HG03103 (cell line): ENCODE data around the gene PARL.

Source experiments
- ATAC-seq: cut with Tn5 transposase; IDR thresholded peaks from one replicate; pipeline ENCODE4 v1.9.1; 2021; ENCODE audit warnings: low read depth; ENCODE audit not compliant: unreplicated experiment

PARL gene, protein sequence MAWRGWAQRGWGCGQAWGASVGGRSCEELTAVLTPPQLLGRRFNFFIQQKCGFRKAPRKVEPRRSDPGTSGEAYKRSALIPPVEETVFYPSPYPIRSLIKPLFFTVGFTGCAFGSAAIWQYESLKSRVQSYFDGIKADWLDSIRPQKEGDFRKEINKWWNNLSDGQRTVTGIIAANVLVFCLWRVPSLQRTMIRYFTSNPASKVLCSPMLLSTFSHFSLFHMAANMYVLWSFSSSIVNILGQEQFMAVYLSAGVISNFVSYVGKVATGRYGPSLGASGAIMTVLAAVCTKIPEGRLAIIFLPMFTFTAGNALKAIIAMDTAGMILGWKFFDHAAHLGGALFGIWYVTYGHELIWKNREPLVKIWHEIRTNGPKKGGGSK

DNA sequence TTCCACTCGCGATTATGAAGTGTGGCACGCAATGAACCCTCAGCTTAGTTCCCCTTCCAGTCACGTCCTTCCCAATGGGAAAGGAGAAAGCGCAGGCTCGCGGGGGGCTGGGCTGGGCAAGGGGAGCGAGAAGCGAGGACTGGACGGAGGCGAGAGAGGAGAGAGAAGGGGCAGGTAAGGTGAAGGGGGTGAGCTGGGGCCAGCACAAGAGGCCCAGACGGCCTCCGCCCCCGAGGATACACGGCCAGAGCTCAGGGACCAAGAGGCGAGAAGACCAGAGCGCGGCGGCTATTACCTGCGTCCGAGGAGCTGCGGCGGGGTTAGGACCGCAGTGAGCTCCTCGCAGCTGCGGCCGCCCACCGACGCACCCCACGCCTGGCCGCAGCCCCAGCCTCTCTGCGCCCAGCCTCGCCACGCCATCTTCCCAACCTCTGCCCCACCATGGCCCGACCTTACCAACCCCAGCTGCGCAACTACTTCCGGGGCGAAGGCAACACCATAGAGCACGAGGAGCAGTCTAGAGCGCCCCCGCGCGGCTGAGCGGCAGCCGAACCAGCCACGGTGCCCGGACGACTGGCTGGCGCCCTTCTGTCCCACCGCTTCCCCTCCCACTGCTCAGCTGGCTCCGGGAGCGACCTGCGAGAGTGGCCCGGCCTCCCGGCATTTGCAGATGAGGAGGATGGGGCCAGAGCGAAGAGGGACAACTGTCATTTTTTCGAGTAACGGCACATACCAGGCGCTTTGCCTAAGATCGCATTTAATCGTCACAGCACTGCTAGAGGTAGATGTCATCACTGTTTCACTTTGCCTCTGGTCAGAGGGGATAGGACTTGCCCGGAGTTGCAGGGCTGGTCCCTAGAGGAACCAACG lies at the start of gene PARL:
PARL (minus strand) TSS at position 454 of the 870 bp plus-strand sequence; CDS start at position 420, 34 bp downstream.
- ATAC-seq: peak; percentile 96

DNA sequence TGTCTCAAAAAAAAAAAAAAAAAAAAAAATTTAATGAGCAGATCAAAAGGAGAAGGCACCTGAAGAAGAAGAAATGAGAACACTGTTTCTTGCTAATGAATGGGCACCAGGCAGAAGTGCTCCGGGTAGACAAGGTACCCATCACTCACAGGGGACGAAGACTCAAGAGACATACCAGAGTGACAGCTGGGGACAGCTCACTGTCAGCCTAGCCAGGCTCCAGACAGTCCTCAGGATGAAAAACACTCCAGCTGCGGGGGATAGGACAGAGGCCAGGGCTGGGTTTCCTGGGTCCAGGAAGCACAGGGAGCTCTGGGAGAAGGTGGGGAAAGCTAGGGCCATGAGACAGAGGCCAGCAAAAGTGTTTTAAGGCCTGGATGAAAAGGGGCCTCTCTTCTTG lies 48.5 kb upstream of the PARL start:
- no peak for ATAC-seq

DNA sequence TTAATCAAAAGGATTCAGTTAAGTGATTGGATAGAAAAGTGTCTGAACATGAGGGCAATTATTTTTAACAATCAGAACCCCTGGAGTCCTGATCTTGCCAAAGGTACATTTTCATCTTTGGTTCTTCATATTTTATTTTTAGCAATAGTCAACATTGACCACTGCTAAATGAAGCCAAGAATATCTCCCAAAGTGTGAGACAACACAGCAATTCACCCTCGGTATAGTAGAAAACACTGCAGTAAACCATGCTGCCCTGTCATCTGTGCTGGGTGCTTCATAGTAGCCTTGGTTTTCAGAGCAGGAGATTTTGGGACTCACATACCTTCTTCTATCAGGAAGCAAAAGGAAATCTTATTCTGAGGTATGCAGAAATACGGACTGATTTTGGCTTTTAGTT lies 47.2 kb upstream of the PARL start:
- ATAC-seq: no peak

DNA sequence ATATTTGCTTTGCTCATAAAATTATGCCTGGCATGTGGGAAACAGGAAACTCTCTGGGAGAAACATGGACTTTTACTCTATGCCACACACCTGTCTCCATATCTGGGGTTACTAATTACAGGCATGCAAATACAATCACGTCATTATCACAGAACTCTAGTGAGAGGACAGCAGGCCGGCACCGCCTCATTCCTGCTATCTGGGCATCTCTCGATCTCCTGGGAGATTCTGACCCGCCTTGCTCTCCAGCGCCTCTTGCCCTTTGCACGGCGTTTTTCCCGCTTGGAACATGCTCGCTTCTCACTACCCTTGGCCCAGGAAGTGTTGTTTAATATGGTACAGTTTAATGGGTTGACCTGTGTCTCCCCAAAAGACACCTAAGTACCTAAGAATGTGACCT lies 45.4 kb upstream of the PARL start:
- no peak for ATAC-seq

DNA sequence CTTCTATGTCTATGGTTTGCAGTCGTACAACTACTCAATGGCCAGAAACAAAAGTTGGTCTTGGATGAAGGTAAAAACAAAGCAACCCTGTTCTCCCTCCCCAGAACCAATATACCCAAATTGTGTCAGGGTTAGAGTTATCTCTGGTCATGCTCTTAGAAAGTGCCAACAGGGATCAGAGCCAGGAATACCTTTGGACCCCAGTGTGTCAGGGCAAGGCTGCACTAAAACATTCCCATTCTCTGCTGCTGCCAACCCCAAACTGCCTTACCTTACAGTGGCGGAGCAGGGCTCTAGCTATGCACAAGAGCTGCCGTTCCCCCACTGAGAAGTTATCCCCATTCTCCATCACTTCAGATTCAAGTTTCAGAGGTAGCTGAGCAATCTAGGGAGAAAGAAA lies 42.4 kb upstream of the PARL start:
- no peak for ATAC-seq

DNA sequence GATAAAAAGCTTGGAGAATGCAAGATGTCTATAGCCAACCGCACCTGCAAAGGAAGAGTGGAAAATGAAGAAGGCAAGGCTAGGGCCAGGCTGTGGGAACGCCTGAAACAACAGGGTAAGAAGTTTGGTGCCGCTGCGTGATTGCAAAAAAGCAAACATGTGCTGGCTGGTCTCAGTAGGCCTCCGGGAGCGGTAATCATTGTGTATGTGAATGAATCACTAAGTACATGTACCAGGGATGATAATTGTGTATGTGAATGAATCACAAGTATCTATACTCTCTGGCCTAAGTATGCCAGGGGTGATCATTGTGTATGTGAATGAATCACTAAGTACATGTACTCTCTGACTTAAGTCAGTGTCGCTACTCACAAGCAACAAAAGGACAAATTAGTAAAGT lies 40.3 kb upstream of the PARL start:
- no peak for ATAC-seq

DNA sequence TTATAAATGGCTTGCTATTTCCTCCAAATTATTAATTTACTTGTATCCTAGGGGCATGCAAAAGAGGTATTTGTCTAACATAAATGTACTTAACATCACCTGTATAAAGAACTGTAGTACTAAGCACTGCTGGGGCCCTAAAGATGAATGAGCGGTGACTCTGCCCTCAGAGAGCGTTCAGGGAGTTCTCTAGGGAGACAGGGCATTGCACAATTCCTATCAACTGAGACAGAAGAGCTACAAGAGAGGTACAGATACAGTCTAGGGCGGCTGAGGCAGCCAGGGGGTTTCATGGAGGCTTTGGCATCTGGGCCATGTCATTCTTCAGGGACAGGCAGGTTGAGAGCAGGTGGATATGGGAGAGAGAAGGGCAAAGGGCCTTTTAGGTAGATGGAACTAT lies 39.9 kb upstream of the PARL start:
- ATAC-seq: no peak

DNA sequence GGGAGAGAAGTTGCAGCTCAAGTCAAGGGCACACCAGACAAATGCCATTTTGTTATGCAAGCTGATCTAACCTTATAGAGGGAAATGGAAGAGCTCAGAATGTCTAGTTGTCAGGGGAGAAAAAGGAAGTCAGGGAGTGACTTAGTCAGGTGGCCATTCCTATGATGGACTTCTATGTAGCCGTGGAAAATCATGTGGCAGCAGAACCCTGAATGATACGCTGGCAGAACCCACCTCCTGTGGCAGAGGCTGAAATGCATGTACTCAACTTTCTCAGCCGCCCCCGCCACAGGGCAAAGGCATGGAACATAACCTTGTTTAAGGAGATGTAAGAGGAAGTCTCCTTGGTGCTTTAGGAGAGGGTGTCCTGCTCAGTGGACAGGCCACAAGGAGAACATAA lies 37.7 kb upstream of the PARL start:
- no peak for ATAC-seq

DNA sequence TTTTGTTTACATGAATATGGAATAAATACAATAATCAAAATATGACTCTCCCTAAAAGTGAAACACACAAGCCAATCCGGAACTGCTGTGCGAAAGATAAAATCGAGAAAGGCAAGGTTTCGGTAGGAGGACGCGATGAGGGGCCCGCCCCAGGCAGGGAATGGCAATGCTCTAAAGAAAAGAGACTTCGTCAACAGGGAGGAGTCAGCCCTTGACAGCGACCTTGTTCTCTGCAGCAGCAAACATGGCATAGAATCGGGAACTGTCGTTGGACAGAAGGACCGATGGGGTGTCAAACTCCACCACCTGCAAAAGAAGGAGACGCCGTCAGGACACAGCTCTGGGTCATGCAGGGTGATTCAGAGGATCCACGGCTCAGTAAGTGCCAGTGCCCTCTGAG lies 36.4 kb upstream of the PARL start:
- no peak for ATAC-seq

DNA sequence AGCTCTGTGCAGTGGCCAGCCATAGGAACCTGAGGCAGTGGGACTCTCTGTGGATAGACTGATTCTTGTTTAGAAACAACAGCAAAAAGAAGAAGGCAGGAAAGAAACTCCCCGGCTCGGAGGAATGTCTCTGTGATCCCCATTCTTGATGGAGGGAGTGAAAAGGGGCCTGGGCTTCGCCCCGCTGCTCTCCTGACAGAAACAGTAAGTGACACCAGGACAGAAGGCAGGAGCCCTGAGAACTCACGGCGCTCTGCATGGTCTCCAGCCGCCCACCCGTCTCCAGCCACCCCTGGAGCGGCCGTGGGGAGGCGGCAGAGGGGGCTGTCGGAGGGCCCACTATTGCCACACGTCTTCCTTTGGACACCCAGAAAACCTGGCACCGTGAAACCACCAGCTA lies 35.7 kb upstream of the PARL start:
- ATAC-seq: no peak

DNA sequence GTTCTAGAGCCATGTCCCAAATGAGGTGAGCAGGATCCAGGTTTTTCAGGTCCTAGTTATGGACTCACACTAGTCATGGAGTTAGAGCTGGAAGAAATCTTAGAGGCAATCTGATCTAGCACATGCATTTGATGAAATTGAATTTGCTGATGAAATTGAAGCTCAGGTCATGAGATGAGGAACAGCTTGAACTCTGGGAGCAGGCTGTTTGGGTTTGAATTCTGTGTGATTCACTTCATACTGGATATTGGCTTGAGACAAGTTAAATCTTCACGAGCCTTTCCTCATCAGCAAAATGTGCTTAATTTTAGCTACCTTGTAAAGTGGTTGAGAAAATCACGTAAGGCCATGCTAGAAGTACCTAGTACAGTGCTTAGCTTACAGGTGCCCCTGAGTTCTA lies 33.5 kb upstream of the PARL start:
- ATAC-seq: no peak

DNA sequence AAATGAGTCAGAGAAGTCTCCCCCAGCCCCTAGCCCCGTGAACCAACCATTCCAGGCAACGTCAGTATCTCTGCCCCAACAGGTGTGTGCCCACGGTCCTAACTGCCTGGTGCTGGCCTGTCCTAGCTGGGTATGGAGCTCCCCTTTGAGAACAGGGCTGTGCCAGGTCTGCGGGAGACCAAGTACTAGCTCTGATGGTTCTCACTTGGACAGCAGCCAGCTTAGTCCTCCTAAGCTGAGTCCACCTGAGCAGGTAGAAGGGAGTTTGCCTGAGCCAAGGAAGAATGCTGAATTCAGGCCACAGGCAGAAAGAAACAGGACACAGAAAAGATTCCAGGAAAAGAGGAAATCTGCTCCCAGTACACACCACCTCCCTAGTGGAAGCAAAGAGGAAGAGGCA lies 33.1 kb upstream of the PARL start:
- ATAC-seq: no peak

DNA sequence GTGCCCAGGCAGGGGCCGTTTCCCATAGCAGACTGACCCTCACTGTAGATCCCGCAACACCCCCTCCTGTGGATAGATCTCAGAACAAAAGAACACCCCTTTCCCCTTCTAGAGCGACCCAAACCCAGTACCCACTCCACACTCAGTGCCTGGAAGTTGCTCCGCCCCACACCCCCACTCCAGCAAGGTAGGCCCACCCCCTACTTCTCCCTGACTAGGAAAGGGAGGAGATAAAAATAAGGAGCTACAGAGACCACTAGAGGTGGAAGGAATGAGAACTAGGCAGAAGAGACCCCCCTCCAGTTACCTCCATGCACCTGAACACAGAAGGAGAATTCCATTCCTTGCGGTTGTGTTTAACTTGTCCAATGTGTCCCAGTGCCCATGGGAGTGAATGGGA lies 30.2 kb upstream of the PARL start:
- no peak for ATAC-seq

DNA sequence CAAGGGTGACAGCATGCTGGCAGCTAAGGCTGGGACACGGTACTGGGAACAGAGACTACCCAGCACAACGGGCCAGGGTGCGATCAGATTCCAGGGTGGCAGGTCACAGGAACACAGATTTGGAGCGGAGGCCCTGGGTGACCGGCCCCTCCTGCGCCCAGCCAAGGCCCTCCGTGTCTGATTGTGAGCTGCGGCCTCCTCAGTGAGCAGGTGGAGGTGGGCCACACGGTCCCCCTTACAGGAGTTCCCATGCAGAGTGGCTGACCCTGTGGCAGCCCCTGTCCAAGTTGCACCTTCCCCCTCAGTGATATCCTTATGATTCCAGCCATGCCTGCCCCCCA lies 28.9 kb upstream of the PARL start:
- ATAC-seq: no peak

DNA sequence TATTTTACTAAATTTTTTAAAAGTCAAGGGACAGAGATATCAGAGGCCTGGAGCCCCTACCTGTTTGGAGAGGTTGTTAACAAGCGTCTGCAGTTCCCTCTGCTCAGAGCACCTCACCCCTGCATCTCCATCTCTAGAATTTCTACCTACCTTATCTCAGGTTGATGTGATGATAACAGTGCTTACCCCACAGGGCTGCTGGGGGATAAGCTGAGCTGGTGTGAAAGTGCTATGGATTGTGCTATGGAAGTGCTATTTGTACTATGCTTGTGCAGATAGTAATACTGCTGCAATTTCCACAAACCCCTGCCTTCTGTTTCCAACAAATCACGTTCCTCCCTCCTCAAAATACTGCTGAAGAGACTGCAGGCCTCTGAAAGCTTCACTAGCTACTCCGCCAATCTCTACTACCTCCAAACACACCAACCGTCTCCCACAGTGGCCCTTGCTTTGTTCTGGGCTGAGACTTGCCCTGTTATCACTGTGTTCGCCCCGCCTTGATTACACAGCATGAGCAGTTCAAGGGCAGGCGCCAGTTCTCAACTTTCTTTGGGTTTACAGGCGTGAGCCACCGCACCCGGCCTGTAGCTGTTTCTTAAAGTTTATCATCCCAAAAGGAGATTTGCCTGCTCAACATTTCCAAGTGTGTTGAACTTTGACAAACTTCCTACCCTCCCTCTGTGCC lies 28.4 kb upstream of the PARL start:
- no peak for ATAC-seq

DNA sequence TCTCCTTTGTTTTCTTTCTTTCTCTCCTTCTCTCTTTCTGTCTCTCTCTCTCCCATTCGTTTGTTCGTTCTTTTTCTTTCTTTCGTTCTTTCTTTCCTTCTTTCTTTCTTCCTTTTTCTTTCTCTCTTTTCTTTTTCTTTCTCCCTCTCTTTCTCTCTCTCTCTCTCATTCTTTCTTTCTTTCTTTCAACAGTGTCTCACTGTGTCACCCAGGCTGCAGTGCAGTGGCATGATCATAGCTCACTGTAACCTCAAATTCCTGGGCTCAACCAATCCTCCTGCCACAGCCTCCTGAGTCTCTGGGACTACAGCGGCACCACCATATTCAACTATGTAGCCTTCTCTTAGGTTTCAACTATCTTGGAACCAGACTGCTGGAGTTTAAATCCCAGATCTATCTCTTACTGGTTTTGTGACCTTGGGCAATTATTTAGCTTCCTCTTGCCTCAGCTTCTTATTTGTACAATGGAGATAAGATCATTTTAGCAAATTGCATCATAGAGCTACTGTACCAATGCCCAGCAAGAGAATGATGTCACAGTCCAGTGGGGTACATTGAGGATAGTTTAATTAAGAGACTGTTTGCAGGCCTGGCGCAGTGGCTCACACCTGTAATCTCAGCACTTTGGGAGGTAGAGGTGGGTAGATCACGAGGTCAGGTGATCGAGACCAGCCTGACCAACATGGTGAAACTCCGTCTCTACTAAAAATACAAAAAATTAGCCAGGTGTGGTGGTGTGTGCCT lies 27.3 kb upstream of the PARL start:
- ATAC-seq: no peak

DNA sequence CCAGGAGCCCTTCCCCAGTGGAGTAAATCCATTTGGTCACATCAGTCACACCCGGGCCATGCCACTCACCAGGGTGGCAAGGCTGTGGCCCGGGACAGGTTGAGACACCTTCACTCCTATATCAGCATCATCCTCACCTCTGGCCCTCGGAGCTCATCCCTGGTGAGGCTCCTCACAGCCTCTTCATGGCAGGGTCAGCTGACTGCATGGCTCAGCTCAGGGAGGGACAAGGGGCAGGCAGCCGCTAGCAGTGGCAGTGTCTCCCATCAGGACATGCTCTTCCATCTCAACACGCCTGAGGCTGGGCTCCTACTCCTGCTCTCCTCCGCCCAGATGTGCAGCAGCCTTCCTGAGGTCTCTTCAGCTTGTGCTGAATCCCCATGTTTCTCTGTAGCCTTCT lies 26.4 kb upstream of the PARL start:
- no peak for ATAC-seq

DNA sequence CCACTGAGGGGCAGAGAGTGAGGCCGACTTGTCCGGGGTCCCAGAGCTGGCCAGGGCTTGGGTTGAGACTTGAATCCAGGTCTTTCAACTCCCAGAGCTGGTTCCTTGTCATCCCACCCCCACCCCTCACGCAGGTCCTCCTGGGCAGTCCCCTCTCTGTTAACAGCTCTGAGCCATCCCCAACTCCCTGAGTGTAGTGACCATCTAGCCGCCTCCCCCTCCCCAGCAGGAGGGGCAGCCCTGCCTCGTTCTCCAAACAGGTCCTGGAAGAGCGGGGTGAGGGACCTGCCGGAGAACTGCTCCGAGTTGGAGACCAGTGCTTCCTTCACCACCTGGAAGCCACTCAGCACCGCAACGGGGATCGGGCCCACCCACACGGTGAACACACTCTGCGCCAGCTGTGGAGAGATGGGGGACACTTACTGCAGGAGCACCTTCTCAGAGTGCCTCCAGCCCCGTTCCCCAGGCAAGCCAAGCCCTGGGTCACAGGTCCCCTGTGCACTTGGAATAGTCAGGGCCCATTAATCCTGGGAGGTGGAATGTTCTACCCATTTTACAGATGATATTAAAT lies 24.4 kb upstream of the PARL start:
- ATAC-seq: no peak

DNA sequence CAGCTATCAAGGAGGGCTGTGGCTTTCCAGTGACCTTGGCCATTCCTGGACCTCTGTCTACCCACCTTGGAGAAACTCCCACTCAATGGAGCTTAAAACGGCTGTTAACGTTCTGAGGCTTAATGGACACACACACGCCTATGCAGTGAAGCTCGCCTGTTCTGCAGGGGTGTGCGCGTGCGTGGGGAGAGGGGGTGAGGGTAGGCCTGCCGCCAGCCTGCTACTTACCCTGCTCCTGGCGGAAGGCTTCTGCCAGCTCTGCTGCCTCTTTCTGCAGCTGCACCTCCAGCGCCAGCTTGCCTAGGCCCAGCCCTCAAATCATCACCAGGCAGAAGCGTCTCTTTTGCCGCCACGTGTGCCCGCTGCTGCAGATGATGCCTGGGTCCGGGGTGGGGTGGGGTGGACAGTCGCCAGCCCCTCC lies 23.2 kb upstream of the PARL start:
- ATAC-seq: no peak

DNA sequence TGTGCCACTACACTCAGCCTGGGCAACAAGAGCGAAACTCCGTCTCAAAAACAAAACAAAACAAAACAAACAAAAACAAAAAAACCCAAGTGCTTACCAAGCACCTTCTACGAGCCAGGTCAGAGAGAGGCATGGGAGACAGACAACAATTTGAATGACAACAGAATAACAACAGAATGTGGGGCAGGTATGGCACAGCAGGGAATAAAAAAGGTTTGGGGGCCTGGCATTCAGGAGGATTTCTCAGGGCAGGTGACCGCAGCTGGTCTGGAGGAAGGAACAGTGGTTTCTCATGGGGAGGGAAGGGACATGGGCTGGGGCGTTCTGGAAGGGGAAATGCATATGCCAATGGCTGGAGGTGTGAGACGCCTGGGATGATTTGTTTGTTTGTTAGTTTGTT lies 22.5 kb upstream of the PARL start:
- ATAC-seq: no peak
